Testis (tissue), 2 donors: Measurements from ENCODE around the gene PRODH.

Source experiments
- POLR2A ChIP-seq: fragments of 450-650 bp; IDR thresholded peaks from one replicate; pipeline ENCODE4 v1.6.1; 2017; ENCODE audit warnings: antibody characterized with exemption, mild to moderate bottlenecking, moderate library complexity
- TF ChIP-seq, protein P1 (sequence below), 3 experiments: fragments of 450-650 bp in 2 of 3; fragments of 200-600 bp in 1 of 3; sonication (generic) in 1 of 3; IDR thresholded peaks; one replicate each; pipeline ENCODE4 v1.5.1; 2016 to 2019; ENCODE audit warnings: antibody characterized with exemption in 3 of 3, mild to moderate bottlenecking in 2 of 3, moderate library complexity in 1 of 3

DNA sequence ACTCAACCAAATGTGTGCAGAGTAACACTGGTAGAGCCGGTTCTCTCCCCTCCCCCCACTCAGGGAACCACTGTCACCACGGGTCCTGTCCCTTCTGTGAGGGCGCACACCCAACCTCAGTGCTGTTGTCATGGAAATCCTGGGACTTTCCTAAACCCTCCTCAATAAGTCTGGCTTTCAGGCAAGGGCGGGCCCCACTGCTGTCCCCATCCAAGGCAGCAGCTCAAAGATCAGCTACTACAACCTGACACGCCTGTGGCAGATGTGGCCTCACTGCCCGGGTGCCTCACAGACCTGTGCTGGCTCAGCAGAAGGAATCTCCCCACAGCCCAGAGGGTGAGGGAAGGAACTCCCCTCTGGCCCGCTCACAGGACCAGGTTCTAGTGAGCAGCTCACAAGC, 2.2 kb downstream of the PRODH start:
- TF ChIP-seq, protein P1, sequence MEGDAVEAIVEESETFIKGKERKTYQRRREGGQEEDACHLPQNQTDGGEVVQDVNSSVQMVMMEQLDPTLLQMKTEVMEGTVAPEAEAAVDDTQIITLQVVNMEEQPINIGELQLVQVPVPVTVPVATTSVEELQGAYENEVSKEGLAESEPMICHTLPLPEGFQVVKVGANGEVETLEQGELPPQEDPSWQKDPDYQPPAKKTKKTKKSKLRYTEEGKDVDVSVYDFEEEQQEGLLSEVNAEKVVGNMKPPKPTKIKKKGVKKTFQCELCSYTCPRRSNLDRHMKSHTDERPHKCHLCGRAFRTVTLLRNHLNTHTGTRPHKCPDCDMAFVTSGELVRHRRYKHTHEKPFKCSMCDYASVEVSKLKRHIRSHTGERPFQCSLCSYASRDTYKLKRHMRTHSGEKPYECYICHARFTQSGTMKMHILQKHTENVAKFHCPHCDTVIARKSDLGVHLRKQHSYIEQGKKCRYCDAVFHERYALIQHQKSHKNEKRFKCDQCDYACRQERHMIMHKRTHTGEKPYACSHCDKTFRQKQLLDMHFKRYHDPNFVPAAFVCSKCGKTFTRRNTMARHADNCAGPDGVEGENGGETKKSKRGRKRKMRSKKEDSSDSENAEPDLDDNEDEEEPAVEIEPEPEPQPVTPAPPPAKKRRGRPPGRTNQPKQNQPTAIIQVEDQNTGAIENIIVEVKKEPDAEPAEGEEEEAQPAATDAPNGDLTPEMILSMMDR (IDR thresholded peaks at IDR 0.05), result no peak
- no peak for TF ChIP-seq POLR2A
